Activated T-cell treated with anti-CD3 and anti-CD28 coated beads for 1 hour (primary cell): ENCODE results near the gene DAB2IP.
"Not testable (repeated sequence)": the region's sequence is repeated elsewhere in the genome, so short reads cannot be mapped to it uniquely, and the experiment has no call there.

Source experiments
- DNase-seq: peaks from one replicate; pipeline ENCODE4 v3.0.0-alpha.2; 2020; ENCODE audit warnings: low read depth

Gene DAB2IP

GRCh38 chr9:121794334-121794733, 142.9 kb downstream of the DAB2IP start:
- not testable (repeated sequence) for DNase-seq

GRCh38 chr9:121797081-121797480, 145.6 kb downstream of the DAB2IP start:
- DNase-seq = no peak

GRCh38 chr9:121798941-121799340, 147.5 kb downstream of the DAB2IP start:
- no peak for DNase-seq

- DNase-seq = no peak
Measured at GRCh38 chr9:121800376-121800775, 148.9 kb downstream of the DAB2IP start.

- no peak for DNase-seq
Measured at GRCh38 chr9:121801579-121801978, 150.1 kb downstream of the DAB2IP start.

- no peak for DNase-seq
Measured at GRCh38 chr9:121802753-121803152, 151.3 kb downstream of the DAB2IP start.

- no peak for DNase-seq
Measured at GRCh38 chr9:121807069-121807822, 155.8 kb downstream of the DAB2IP start.

GRCh38 chr9:121807823-121808278, 156.4 kb downstream of the DAB2IP start:
- DNase-seq = no peak

GRCh38 chr9:121808781-121809180, 157.3 kb downstream of the DAB2IP start:
- no peak for DNase-seq

- DNase-seq = no peak
Measured at GRCh38 chr9:121809356-121810050, 158.1 kb downstream of the DAB2IP start.

- DNase-seq = no peak
Measured at GRCh38 chr9:121810489-121810888, 159.1 kb downstream of the DAB2IP start.

GRCh38 chr9:121811140-121811539, 159.7 kb downstream of the DAB2IP start:
- DNase-seq = no peak

- DNase-seq = no peak
Measured at GRCh38 chr9:121811751-121812150, 160.3 kb downstream of the DAB2IP start.

- DNase-seq = no peak
Measured at GRCh38 chr9:121812159-121812735, 160.8 kb downstream of the DAB2IP start.

GRCh38 chr9:121813519-121814210, 162.2 kb downstream of the DAB2IP start:
- no peak for DNase-seq

GRCh38 chr9:121814594-121814993, 163.2 kb downstream of the DAB2IP start:
- no peak for DNase-seq

- no peak for DNase-seq
Measured at GRCh38 chr9:121815084-121815483, 163.7 kb downstream of the DAB2IP start.

GRCh38 chr9:121815546-121816448, 164.4 kb downstream of the DAB2IP start:
- DNase-seq = no peak

- DNase-seq = no peak
Measured at GRCh38 chr9:121816449-121816817, 165.0 kb downstream of the DAB2IP start.

- no peak for DNase-seq
Measured at GRCh38 chr9:121816845-121817450, 165.5 kb downstream of the DAB2IP start.

GRCh38 chr9:121817476-121817875, 166.0 kb downstream of the DAB2IP start:
- DNase-seq = no peak
